Right lobe of liver (tissue), 4 donors: ENCODE data around the gene GCK.

Experiments
- POLR2A ChIP-seq: fragments of 450-650 bp; IDR thresholded peaks from one replicate; pipeline ENCODE4 v1.6.1; 2017; ENCODE audit warnings: antibody characterized with exemption, mild to moderate bottlenecking
- TF ChIP-seq, protein P1 (sequence below), 4 donors: fragments of 200-600 bp in 3 of 4; fragments of 450-650 bp in 1 of 4; IDR thresholded peaks; one replicate each; pipeline versions ENCODE4 v1.5.1 to v1.8.0; 2016 to 2022; ENCODE audit warnings: antibody characterized with exemption in 4 of 4, mild to moderate bottlenecking in 2 of 4
- donor health status: DM: no; HTN: no; CAD: no.
- donor health status: DM: no; HTN: no; CAD: no.
- donor health status: DM: no; HTN: yes; CAD: no.

DNA sequence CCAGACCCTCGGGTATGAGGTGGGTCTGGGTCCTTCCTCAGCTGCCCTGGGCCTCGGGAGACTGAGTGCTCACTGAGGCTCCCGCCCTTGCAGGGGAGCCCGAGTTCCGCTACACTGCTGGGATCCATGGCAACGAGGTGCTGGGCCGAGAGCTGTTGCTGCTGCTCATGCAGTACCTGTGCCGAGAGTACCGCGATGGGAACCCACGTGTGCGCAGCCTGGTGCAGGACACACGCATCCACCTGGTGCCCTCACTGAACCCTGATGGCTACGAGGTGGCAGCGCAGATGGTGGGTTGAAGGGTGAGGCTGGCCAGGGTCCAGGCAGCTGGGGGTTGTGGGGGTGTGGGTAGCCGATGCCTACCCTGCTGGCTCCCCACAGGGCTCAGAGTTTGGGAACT, 77.5 kb downstream of the GCK start:
- TF ChIP-seq POLR2A, result no peak
- TF ChIP-seq, protein P1, sequence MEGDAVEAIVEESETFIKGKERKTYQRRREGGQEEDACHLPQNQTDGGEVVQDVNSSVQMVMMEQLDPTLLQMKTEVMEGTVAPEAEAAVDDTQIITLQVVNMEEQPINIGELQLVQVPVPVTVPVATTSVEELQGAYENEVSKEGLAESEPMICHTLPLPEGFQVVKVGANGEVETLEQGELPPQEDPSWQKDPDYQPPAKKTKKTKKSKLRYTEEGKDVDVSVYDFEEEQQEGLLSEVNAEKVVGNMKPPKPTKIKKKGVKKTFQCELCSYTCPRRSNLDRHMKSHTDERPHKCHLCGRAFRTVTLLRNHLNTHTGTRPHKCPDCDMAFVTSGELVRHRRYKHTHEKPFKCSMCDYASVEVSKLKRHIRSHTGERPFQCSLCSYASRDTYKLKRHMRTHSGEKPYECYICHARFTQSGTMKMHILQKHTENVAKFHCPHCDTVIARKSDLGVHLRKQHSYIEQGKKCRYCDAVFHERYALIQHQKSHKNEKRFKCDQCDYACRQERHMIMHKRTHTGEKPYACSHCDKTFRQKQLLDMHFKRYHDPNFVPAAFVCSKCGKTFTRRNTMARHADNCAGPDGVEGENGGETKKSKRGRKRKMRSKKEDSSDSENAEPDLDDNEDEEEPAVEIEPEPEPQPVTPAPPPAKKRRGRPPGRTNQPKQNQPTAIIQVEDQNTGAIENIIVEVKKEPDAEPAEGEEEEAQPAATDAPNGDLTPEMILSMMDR (IDR thresholded peaks at IDR 0.05), result no peak
